HL-60 (cell line): ENCODE measurements around the gene BTNL8.

Source experiments
- DNase-seq, 2 experiments: peaks; one replicate each; pipeline ENCODE4 v3.0.0-alpha.2; 2010 to 2020; ENCODE audit warnings: low read depth in 1 of 2, low spot score in 1 of 2
- H3K27ac ChIP-seq: fragments of 250-450 bp; sonication (Bioruptor Pico); replicated peaks from 2 replicates; pipeline ENCODE4 v1.5.1; 2020; ENCODE audit warnings: mild to moderate bottlenecking, moderate library complexity
- H3K27me3 ChIP-seq: fragments of 250-450 bp; sonication (Bioruptor Pico); 2 replicates; pipeline ENCODE4 v1.5.1; 2021; ENCODE audit warnings: mild to moderate bottlenecking, moderate library complexity; ENCODE audit not compliant: insufficient read depth, poor library complexity, severe bottlenecking
- H3K4me3 ChIP-seq: replicated peaks from 2 replicates; pipeline ENCODE4 v1.5.1; 2011; ENCODE audit warnings: mild to moderate bottlenecking, control low read depth, low read length; ENCODE audit not compliant: insufficient read depth
- CTCF ChIP-seq: IDR thresholded peaks from one replicate; pipeline ENCODE4 v1.5.1; 2011; ENCODE audit warnings: low read length, control low read depth, inconsistent platforms; ENCODE audit not compliant: insufficient read depth
- GABPA ChIP-seq: IDR thresholded peaks from 2 replicates; pipeline ENCODE4 v1.6.1; 2012; ENCODE audit warnings: low read depth
- POLR2AphosphoS5 ChIP-seq: IDR thresholded peaks from 2 replicates; pipeline ENCODE4 v1.6.1; 2012; ENCODE audit warnings: low read depth
- SPI1 ChIP-seq: IDR thresholded peaks from 2 replicates; pipeline ENCODE4 v1.6.1; 2012; ENCODE audit warnings: low read depth, mild to moderate bottlenecking, borderline replicate concordance
- TF ChIP-seq, protein P1 (sequence below): IDR thresholded peaks from 2 replicates; pipeline ENCODE4 v1.6.1; 2012; ENCODE audit warnings: low read depth; ENCODE audit not compliant: insufficient replicate concordance

BTNL8 gene

GRCh38 chr5:180901319-180902009, 2.5 kb downstream of the BTNL8 start:
- DNase-seq = no peak
- no peaks in the 10 kb centered on the region for H3K27me3 ChIP-seq
- TF ChIP-seq GABPA (no peak), CTCF (no peak)
- H3K4me3 ChIP-seq = no peak overlapping the region
- no peak overlapping the region for H3K27ac ChIP-seq

DNA sequence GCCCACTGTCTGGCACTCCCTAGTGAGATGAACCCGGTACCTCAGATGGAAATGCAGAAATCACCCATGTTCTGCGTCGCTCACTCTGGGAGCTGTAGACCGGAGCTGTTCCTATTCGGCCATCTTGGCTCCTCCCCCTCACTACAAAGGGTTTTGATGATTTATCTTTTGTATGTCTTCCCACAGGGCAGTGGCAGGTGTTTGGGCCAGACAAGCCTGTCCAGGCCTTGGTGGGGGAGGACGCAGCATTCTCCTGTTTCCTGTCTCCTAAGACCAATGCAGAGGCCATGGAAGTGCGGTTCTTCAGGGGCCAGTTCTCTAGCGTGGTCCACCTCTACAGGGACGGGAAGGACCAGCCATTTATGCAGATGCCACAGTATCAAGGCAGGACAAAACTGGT, 9.4 kb downstream of the BTNL8 start:
- H3K27me3 ChIP-seq = no peaks in the 10 kb centered on the region

GRCh38 chr5:180908998-180909731, 10.2 kb downstream of the BTNL8 start:
- TF ChIP-seq POLR2AphosphoS5 = no peak
- TF ChIP-seq SPI1 = peak; percentile 45; the same call in 1 of the 2 replicates
- no peak for TF ChIP-seq GABPA
- TF ChIP-seq, protein P1, sequence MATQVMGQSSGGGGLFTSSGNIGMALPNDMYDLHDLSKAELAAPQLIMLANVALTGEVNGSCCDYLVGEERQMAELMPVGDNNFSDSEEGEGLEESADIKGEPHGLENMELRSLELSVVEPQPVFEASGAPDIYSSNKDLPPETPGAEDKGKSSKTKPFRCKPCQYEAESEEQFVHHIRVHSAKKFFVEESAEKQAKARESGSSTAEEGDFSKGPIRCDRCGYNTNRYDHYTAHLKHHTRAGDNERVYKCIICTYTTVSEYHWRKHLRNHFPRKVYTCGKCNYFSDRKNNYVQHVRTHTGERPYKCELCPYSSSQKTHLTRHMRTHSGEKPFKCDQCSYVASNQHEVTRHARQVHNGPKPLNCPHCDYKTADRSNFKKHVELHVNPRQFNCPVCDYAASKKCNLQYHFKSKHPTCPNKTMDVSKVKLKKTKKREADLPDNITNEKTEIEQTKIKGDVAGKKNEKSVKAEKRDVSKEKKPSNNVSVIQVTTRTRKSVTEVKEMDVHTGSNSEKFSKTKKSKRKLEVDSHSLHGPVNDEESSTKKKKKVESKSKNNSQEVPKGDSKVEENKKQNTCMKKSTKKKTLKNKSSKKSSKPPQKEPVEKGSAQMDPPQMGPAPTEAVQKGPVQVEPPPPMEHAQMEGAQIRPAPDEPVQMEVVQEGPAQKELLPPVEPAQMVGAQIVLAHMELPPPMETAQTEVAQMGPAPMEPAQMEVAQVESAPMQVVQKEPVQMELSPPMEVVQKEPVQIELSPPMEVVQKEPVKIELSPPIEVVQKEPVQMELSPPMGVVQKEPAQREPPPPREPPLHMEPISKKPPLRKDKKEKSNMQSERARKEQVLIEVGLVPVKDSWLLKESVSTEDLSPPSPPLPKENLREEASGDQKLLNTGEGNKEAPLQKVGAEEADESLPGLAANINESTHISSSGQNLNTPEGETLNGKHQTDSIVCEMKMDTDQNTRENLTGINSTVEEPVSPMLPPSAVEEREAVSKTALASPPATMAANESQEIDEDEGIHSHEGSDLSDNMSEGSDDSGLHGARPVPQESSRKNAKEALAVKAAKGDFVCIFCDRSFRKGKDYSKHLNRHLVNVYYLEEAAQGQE = no peak
- no peak for TF ChIP-seq CTCF
- Histone ChIP-seq H3K27me3 (no peaks in the 10 kb centered on the region), H3K27ac (peak overlapping the region; percentile 24), H3K4me3 (no peak overlapping the region)
- peak; percentile 15 to 64 for DNase-seq

More for the DNA sequence above, 9.4 kb downstream of the BTNL8 start:
- Histone ChIP-seq H3K27ac (no peak overlapping the region), H3K4me3 (no peak overlapping the region)
- DNase-seq = no peak
- no peak for TF ChIP-seq POLR2AphosphoS5
- TF ChIP-seq CTCF = no peak
- TF ChIP-seq, protein P1 = no peak
